Measurements from ENCODE around the gene TTLL3.
A peak's percentile ranks its signal among the peaks of the same experiment; 100 is the strongest.
"Not testable (repeated sequence)": the region's sequence is repeated elsewhere in the genome, so short reads cannot be mapped to it uniquely, and the experiment has no call there.

The TTLL3 gene

GRCh38 chr3:9809615-9810432 lies at the start of gene TTLL3:
TSS of gene TTLL3 (plus strand) at chr3:9810262. CDS start at chr3:9810662, 400 bp downstream.
- peak in 1 of 3 donors; percentile 34 for DNase-seq (ENCODE audit: low read depth in 2 of 3, low spot score in 1 of 3)

GRCh38 chr3:9760779-9761505 lies 49.1 kb upstream of the TTLL3 start:
- DNase-seq (ENCODE audit: low read depth in 2 of 3, low spot score in 1 of 3), result no peak

- no peak for DNase-seq (ENCODE audit: low read depth in 2 of 3, low spot score in 1 of 3)
These were observed 48.1 kb upstream of the TTLL3 start for GRCh38 chr3:9761919-9762318.

GRCh38 chr3:9762871-9763270 lies 47.2 kb upstream of the TTLL3 start:
- no peak for DNase-seq (ENCODE audit: low read depth in 2 of 3, low spot score in 1 of 3)

GRCh38 chr3:9765865-9766264 lies 44.2 kb upstream of the TTLL3 start:
- DNase-seq (ENCODE audit: low read depth in 2 of 3, low spot score in 1 of 3), result no peak

- DNase-seq (ENCODE audit: low read depth in 2 of 3, low spot score in 1 of 3), result no peak
These were observed 42.6 kb upstream of the TTLL3 start for GRCh38 chr3:9767418-9767817.

- no peak for DNase-seq (ENCODE audit: low read depth in 2 of 3, low spot score in 1 of 3)
These were observed 41.8 kb upstream of the TTLL3 start for GRCh38 chr3:9768141-9768775.

- no peak for DNase-seq (ENCODE audit: low read depth in 2 of 3, low spot score in 1 of 3)
These were observed 41.0 kb upstream of the TTLL3 start for GRCh38 chr3:9769012-9769411.

- DNase-seq (ENCODE audit: low read depth in 2 of 3, low spot score in 1 of 3), result peak in 2 of 3 donors; percentile 56 to 70
These were observed 40.4 kb upstream of the TTLL3 start, which contains the start of gene CAMK1 for GRCh38 chr3:9769426-9770275. TSS of gene CAMK1 (minus strand) at chr3:9769947. CDS start at chr3:9767749, 2,198 bp downstream.

GRCh38 chr3:9770276-9770812 lies 39.7 kb upstream of the TTLL3 start:
- DNase-seq (ENCODE audit: low read depth in 2 of 3, low spot score in 1 of 3), result no peak

- not testable (repeated sequence) for DNase-seq (ENCODE audit: low read depth in 2 of 3, low spot score in 1 of 3)
These were observed 39.1 kb upstream of the TTLL3 start for GRCh38 chr3:9771007-9771406.

- no peak for DNase-seq (ENCODE audit: low read depth in 2 of 3, low spot score in 1 of 3)
These were observed 33.0 kb upstream of the TTLL3 start for GRCh38 chr3:9776896-9777693.

GRCh38 chr3:9777694-9778021 lies 32.4 kb upstream of the TTLL3 start:
- DNase-seq (ENCODE audit: low read depth in 2 of 3, low spot score in 1 of 3), result no peak

- DNase-seq (ENCODE audit: low read depth in 2 of 3, low spot score in 1 of 3), result peak; percentile 59 to 66 (median 62)
These were observed 31.7 kb upstream of the TTLL3 start for GRCh38 chr3:9778143-9779074.

- no peak for DNase-seq (ENCODE audit: low read depth in 2 of 3, low spot score in 1 of 3)
These were observed 30.9 kb upstream of the TTLL3 start for GRCh38 chr3:9779075-9779593.

- DNase-seq (ENCODE audit: low read depth in 2 of 3, low spot score in 1 of 3), result no peak
These were observed 30.2 kb upstream of the TTLL3 start for GRCh38 chr3:9779721-9780457.

- DNase-seq (ENCODE audit: low read depth in 2 of 3, low spot score in 1 of 3), result no peak
These were observed 29.6 kb upstream of the TTLL3 start for GRCh38 chr3:9780458-9780812.

- DNase-seq (ENCODE audit: low read depth in 2 of 3, low spot score in 1 of 3), result no peak
These were observed 29.2 kb upstream of the TTLL3 start for GRCh38 chr3:9780910-9781309.
